K562 treated with DMSO at 1 percent for 12 hours (cell line): ENCODE results near the gene MAPK10. TPM values are rescaled to one million over a fixed set of nuclear protein-coding genes. Genes with fewer than 3 reads are reported as not detected.

ENCODE experiments used
- total RNA-seq: library from RNA; unstranded; fragments of 300-600 nt; gene quantifications from 2 replicates; pipeline ENCODE4 v1.2.3, GENCODE V29; 2022; ENCODE audit not compliant: insufficient read depth

MAPK10 gene
- total RNA-seq, result 0.41 TPM in 1 of 2 replicates, not detected in the other

DNA sequence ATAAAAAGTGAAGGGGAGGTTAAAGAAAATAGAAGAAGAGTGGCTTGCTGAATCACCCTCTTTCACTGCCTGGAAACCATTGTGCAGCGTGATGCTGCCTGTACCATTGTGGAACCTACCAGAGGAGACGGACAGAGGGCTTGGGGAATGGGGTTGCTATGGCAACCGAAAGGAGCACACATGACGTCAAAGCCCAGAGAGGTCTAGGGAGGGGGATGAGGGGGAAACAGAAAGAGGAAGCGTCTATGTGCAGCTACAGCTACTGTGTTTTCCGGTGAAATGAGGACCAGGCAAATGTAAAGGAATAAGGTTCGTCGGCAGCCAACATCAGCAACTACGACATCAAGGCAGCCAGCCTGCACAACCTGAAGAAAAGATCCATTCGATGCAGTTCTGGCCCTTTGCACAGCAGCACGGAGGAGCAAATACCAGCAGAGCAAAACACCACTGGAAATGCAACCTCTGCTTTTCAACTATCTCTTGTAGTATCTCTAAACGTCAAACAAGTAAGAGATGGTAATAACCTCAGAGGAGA lies at the start of gene MAPK10:
TSS of gene MAPK10 (minus strand) at position 110 of the 535 bp plus-strand sequence.

Other genes starting within 250 kb of the MAPK10 start
- gene PTPN13, start 234.3 kb upstream of the MAPK10 start, total RNA-seq, result not detected in 2 replicates